ENCODE measurements around the gene FTO.

FTO gene

GRCh38 chr16:53769185-53769584 is 65.2 kb downstream of the FTO start:
- H2BK5ac ChIP-seq (ENCODE audit: low read length) = no peak overlapping the region
- H3K23ac ChIP-seq (ENCODE audit: low read depth, low read length, poor library complexity) = no peak overlapping the region
- no peak overlapping the region for H2BK120ac ChIP-seq (ENCODE audit: low read depth, low read length)
- no peak overlapping the region for H4K91ac ChIP-seq (ENCODE audit: low read depth, low read length, poor library complexity)
- H3K4me1 ChIP-seq (ENCODE audit: control insufficient read depth in 2 of 2, insufficient read depth in 1 of 2, low read depth in 1 of 2, low read length in 2 of 2) = peaks cover 1 to 18% of the 10 kb centered on the region in 2 donors
- no peak overlapping the region for H2AFZ ChIP-seq (ENCODE audit: low read length)
- no peaks in the 10 kb centered on the region for H3K36me3 ChIP-seq (replicated peaks in 1 of 2; ENCODE audit: control insufficient read depth in 2 of 2, insufficient read depth in 2 of 2, low read length in 2 of 2)
- H2BK12ac ChIP-seq (ENCODE audit: low read length) = no peak overlapping the region
- no peak overlapping the region for H3K27ac ChIP-seq (replicated peaks; ENCODE audit: low read length)
- no peak overlapping the region for H3K4me2 ChIP-seq (ENCODE audit: insufficient read depth, low read length, poor library complexity, severe bottlenecking)
- DNase-seq (ENCODE audit: low spot score) = no peak
- H3K27me3 ChIP-seq (ENCODE audit: control insufficient read depth in 3 of 3, insufficient read depth in 3 of 3, low read depth in 1 of 3, low read length in 3 of 3) = no peaks in the 10 kb centered on the region
- no CpG with 5 or more reads among the region's 4 CpGs for WGBS, 2 donors (ENCODE audit: extremely low coverage in 2 of 2, insufficient read length in 2 of 2, insufficient replicate concordance in 1 of 2)
- H3K4ac ChIP-seq (ENCODE audit: low read length) = no peak overlapping the region
- no peak overlapping the region for H3K4me3 ChIP-seq (ENCODE audit: low read length in 2 of 2)
- H3K9ac ChIP-seq (ENCODE audit: low read depth, low read length, poor library complexity) = no peak overlapping the region
- H4K8ac ChIP-seq (ENCODE audit: low read depth, low read length) = no peak overlapping the region
- no peak overlapping the region for H2AK5ac ChIP-seq (ENCODE audit: low read depth, low read length)
- H2BK15ac ChIP-seq (ENCODE audit: low read length) = no peak overlapping the region
- no peak overlapping the region for H3K14ac ChIP-seq (ENCODE audit: low read length)
- no peak overlapping the region for H3K18ac ChIP-seq (ENCODE audit: low read length)
- no peaks in the 10 kb centered on the region for H3K9me3 ChIP-seq (replicated peaks in 1 of 2; ENCODE audit: control insufficient read depth in 2 of 2, insufficient read depth in 1 of 2, low read depth in 1 of 2, low read length in 2 of 2)
- no peaks in the 10 kb centered on the region for H3K79me1 ChIP-seq (ENCODE audit: low read depth, low read length)

DNA sequence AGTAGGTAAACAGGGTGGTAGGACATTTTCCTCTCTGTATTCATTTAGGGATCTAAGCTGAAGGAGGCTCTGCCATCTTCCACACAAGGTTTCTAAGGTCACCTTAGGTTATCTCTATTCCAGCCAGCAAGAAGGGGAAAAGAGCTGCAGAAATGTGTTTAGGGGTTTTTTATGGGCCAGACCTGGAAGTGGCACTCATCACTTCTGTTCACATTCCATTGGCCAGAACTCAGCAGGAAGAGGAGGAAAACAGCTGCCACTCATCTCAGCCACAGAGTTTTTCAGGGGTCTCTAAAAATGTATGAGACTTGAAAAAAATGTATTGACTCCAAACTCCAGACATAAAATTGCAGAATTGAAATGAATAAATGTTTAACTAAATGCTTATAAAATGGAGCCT is 65.8 kb downstream of the FTO start:
- no peak for DNase-seq (ENCODE audit: low spot score)

GRCh38 chr16:53770641-53771040 is 66.7 kb downstream of the FTO start:
- Histone ChIP-seq H3K4me3 (ENCODE audit: low read length in 2 of 2) (no peak overlapping the region), H3K4me2 (ENCODE audit: insufficient read depth, low read length, poor library complexity, severe bottlenecking) (no peak overlapping the region), H2BK5ac (ENCODE audit: low read length) (no peak overlapping the region), H3K9me3 (replicated peaks in 1 of 2; ENCODE audit: control insufficient read depth in 2 of 2, insufficient read depth in 1 of 2, low read depth in 1 of 2, low read length in 2 of 2) (no peaks in the 10 kb centered on the region), H2BK15ac (ENCODE audit: low read length) (no peak overlapping the region), H2AFZ (ENCODE audit: low read length) (no peak overlapping the region), H4K8ac (ENCODE audit: low read depth, low read length) (no peak overlapping the region), H3K4me1 (ENCODE audit: control insufficient read depth in 2 of 2, insufficient read depth in 1 of 2, low read depth in 1 of 2, low read length in 2 of 2) (peaks cover 0 to 18% of the 10 kb centered on the region in 2 donors), H3K9ac (ENCODE audit: low read depth, low read length, poor library complexity) (no peak overlapping the region), H3K27ac (replicated peaks; ENCODE audit: low read length) (no peak overlapping the region), H3K27me3 (ENCODE audit: control insufficient read depth in 3 of 3, insufficient read depth in 3 of 3, low read depth in 1 of 3, low read length in 3 of 3) (no peaks in the 10 kb centered on the region), H2BK120ac (ENCODE audit: low read depth, low read length) (no peak overlapping the region), H3K79me1 (ENCODE audit: low read depth, low read length) (no peaks in the 10 kb centered on the region), H3K14ac (ENCODE audit: low read length) (no peak overlapping the region), H2BK12ac (ENCODE audit: low read length) (no peak overlapping the region), H3K4ac (ENCODE audit: low read length) (no peak overlapping the region), H3K36me3 (replicated peaks in 1 of 2; ENCODE audit: control insufficient read depth in 2 of 2, insufficient read depth in 2 of 2, low read length in 2 of 2) (no peaks in the 10 kb centered on the region), H3K18ac (ENCODE audit: low read length) (no peak overlapping the region), H4K91ac (ENCODE audit: low read depth, low read length, poor library complexity) (no peak overlapping the region), H2AK5ac (ENCODE audit: low read depth, low read length) (no peak overlapping the region), H3K23ac (ENCODE audit: low read depth, low read length, poor library complexity) (no peak overlapping the region)
- WGBS, 2 donors (ENCODE audit: extremely low coverage in 2 of 2, insufficient read length in 2 of 2, insufficient replicate concordance in 1 of 2) = no CpG with 5 or more reads among the region's 4 CpGs
- no peak for DNase-seq (ENCODE audit: low spot score)

More for the DNA sequence above, 65.8 kb downstream of the FTO start:
- Histone ChIP-seq H3K4me3 (ENCODE audit: low read length in 2 of 2) (no peak overlapping the region), H4K8ac (ENCODE audit: low read depth, low read length) (no peak overlapping the region), H2AFZ (ENCODE audit: low read length) (no peak overlapping the region), H3K79me1 (ENCODE audit: low read depth, low read length) (no peaks in the 10 kb centered on the region), H3K27me3 (ENCODE audit: control insufficient read depth in 3 of 3, insufficient read depth in 3 of 3, low read depth in 1 of 3, low read length in 3 of 3) (no peaks in the 10 kb centered on the region), H2BK5ac (ENCODE audit: low read length) (no peak overlapping the region), H3K9me3 (replicated peaks in 1 of 2; ENCODE audit: control insufficient read depth in 2 of 2, insufficient read depth in 1 of 2, low read depth in 1 of 2, low read length in 2 of 2) (no peaks in the 10 kb centered on the region), H3K36me3 (replicated peaks in 1 of 2; ENCODE audit: control insufficient read depth in 2 of 2, insufficient read depth in 2 of 2, low read length in 2 of 2) (no peaks in the 10 kb centered on the region), H2BK15ac (ENCODE audit: low read length) (no peak overlapping the region), H3K4ac (ENCODE audit: low read length) (no peak overlapping the region), H3K23ac (ENCODE audit: low read depth, low read length, poor library complexity) (no peak overlapping the region), H3K14ac (ENCODE audit: low read length) (no peak overlapping the region), H3K18ac (ENCODE audit: low read length) (no peak overlapping the region), H2BK120ac (ENCODE audit: low read depth, low read length) (no peak overlapping the region), H3K4me1 (ENCODE audit: control insufficient read depth in 2 of 2, insufficient read depth in 1 of 2, low read depth in 1 of 2, low read length in 2 of 2) (peaks cover 1 to 18% of the 10 kb centered on the region in 2 donors), H4K91ac (ENCODE audit: low read depth, low read length, poor library complexity) (no peak overlapping the region), H3K27ac (replicated peaks; ENCODE audit: low read length) (no peak overlapping the region), H3K4me2 (ENCODE audit: insufficient read depth, low read length, poor library complexity, severe bottlenecking) (no peak overlapping the region), H2AK5ac (ENCODE audit: low read depth, low read length) (no peak overlapping the region), H3K9ac (ENCODE audit: low read depth, low read length, poor library complexity) (no peak overlapping the region), H2BK12ac (ENCODE audit: low read length) (no peak overlapping the region)

- no peak overlapping the region for H3K23ac ChIP-seq (ENCODE audit: low read depth, low read length, poor library complexity)
- no peaks in the 10 kb centered on the region for H3K79me1 ChIP-seq (ENCODE audit: low read depth, low read length)
- no peak overlapping the region for H4K91ac ChIP-seq (ENCODE audit: low read depth, low read length, poor library complexity)
- peaks cover 1 to 21% of the 10 kb centered on the region in 2 donors for H3K4me1 ChIP-seq (ENCODE audit: control insufficient read depth in 2 of 2, insufficient read depth in 1 of 2, low read depth in 1 of 2, low read length in 2 of 2)
- no peak overlapping the region for H2BK12ac ChIP-seq (ENCODE audit: low read length)
- no CpG with 5 or more reads among the region's 9 CpGs for WGBS, 2 donors (ENCODE audit: extremely low coverage in 2 of 2, insufficient read length in 2 of 2, insufficient replicate concordance in 1 of 2)
- H3K4me3 ChIP-seq (ENCODE audit: low read length in 2 of 2) = no peak overlapping the region
- no peaks in the 10 kb centered on the region for H3K27me3 ChIP-seq (ENCODE audit: control insufficient read depth in 3 of 3, insufficient read depth in 3 of 3, low read depth in 1 of 3, low read length in 3 of 3)
- H2BK5ac ChIP-seq (ENCODE audit: low read length) = no peak overlapping the region
- no peak for DNase-seq (ENCODE audit: low spot score)
- H3K9ac ChIP-seq (ENCODE audit: low read depth, low read length, poor library complexity) = no peak overlapping the region
- H3K36me3 ChIP-seq (replicated peaks in 1 of 2; ENCODE audit: control insufficient read depth in 2 of 2, insufficient read depth in 2 of 2, low read length in 2 of 2) = no peaks in the 10 kb centered on the region
- no peak overlapping the region for H2AK5ac ChIP-seq (ENCODE audit: low read depth, low read length)
- H3K18ac ChIP-seq (ENCODE audit: low read length) = no peak overlapping the region
- H2BK120ac ChIP-seq (ENCODE audit: low read depth, low read length) = no peak overlapping the region
- H3K27ac ChIP-seq (replicated peaks; ENCODE audit: low read length) = no peak overlapping the region
- H2BK15ac ChIP-seq (ENCODE audit: low read length) = no peak overlapping the region
- H3K14ac ChIP-seq (ENCODE audit: low read length) = no peak overlapping the region
- no peak overlapping the region for H3K4me2 ChIP-seq (ENCODE audit: insufficient read depth, low read length, poor library complexity, severe bottlenecking)
- no peaks in the 10 kb centered on the region for H3K9me3 ChIP-seq (replicated peaks in 1 of 2; ENCODE audit: control insufficient read depth in 2 of 2, insufficient read depth in 1 of 2, low read depth in 1 of 2, low read length in 2 of 2)
- H2AFZ ChIP-seq (ENCODE audit: low read length) = no peak overlapping the region
- H4K8ac ChIP-seq (ENCODE audit: low read depth, low read length) = no peak overlapping the region
- H3K4ac ChIP-seq (ENCODE audit: low read length) = no peak overlapping the region
Measured at GRCh38 chr16:53771655-53772497, 67.9 kb downstream of the FTO start.

All from neuronal stem cell (in vitro differentiated cells).